ENCODE measurements around the gene CFAP46. TPM values are rescaled to one million over a fixed set of nuclear protein-coding genes. Genes with fewer than 3 reads are reported as not detected.

Gene CFAP46
- polyA plus RNA-seq, 2 donors: 0.40 to 0.73 TPM

DNA sequence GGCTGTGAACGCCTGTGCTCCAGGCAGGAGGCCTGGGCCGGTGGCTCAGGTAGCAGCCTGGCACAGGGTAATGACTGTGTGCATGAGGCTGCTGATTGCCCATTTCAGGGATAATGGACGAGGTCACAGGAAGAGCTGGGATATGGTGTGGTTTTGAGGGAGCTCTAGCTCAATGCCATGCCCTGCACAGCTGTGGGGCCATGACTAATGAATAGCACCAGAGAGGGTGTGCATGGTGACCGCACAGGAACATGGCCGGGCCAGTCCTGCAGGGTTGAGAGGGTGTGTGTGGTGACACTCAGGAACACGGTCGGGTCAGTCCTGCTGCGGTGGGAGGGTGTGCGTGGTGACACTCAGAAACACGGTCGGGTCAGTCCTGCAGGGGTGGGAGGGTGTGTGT lies 178.3 kb downstream of the CFAP46 start:
- Histone ChIP-seq H3K27me3 (ENCODE audit: control insufficient read depth in 1 of 2, insufficient read depth in 2 of 2, low read length in 2 of 2) (no peaks in the 10 kb centered on the region), H3K9me3 (ENCODE audit: control insufficient read depth in 2 of 2, insufficient read depth in 1 of 2, low read depth in 1 of 2, low read length in 1 of 2) (peaks cover 0 to 2% of the 10 kb centered on the region in 2 donors), H3K4me1 (ENCODE audit: control insufficient read depth in 2 of 2, insufficient read depth in 2 of 2, low read length in 1 of 2) (peaks cover 3 to 12% of the 10 kb centered on the region in 2 donors), H3K36me3 (ENCODE audit: control insufficient read depth in 2 of 2, insufficient read depth in 2 of 2, low read length in 1 of 2) (peaks cover 0 to 8% of the 10 kb centered on the region in 2 donors), H3K4me3 (ENCODE audit: low read depth in 1 of 2, low read length in 2 of 2) (no peak overlapping the region), H3K27ac (ENCODE audit: low read depth in 2 of 2, low read length in 1 of 2) (peak overlapping the region in 1 of 2 donors; percentile 16)
- 74 to 82% methylated on average over 11 of the region's 11 CpGs for WGBS, 2 donors

DNA sequence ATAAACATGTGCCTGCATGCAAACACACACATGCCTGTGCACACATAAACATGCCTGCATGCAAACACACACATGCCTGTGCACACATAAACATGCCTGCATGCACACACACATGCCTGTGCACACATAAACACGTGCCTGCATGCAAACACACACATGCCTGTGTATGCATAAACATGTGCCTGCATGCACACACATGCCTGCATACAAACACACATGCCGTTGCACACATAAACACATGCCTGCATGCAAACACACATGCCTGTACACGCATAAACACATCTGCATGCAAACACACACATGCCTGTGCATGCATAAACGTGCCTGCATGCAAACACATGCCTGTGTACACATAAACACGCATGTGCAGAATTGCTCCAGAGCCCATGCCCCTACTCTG lies 178.8 kb downstream of the CFAP46 start:
- H3K4me1 ChIP-seq (ENCODE audit: control insufficient read depth in 2 of 2, insufficient read depth in 2 of 2, low read length in 1 of 2): peaks cover 3 to 12% of the 10 kb centered on the region in 2 donors
- H3K36me3 ChIP-seq (ENCODE audit: control insufficient read depth in 2 of 2, insufficient read depth in 2 of 2, low read length in 1 of 2): peaks cover 3 to 10% of the 10 kb centered on the region in 2 donors
- WGBS, 2 donors: 86 to 94% methylated on average over 5 of the region's 5 CpGs
- peak overlapping the region in 1 of 2 donors; percentile 16 for H3K27ac ChIP-seq (ENCODE audit: low read depth in 2 of 2, low read length in 1 of 2)
- no peak overlapping the region for H3K4me3 ChIP-seq (ENCODE audit: low read depth in 1 of 2, low read length in 2 of 2)
- no peaks in the 10 kb centered on the region for H3K27me3 ChIP-seq (ENCODE audit: control insufficient read depth in 1 of 2, insufficient read depth in 2 of 2, low read length in 2 of 2)
- H3K9me3 ChIP-seq (ENCODE audit: control insufficient read depth in 2 of 2, insufficient read depth in 1 of 2, low read depth in 1 of 2, low read length in 1 of 2): peaks cover 0 to 2% of the 10 kb centered on the region in 2 donors

DNA sequence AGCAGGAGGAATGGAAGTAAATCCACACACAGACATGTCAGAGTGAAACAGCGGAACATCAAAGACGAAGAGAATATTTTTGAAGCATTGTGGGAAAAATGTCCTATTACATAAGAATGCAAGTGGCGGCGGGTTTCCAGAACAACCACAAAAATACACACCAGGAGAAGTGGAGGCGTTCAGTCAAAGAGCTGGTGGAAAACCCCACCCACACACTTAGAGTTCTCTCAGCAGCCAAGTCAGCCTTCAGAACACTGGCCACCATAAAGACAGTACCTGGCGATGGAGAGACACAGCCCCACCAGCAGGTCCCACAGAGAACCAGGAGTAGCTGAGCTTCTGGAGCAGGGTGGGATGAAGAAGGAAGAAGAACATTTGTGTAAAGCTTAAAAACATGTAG lies 180.1 kb downstream of the CFAP46 start:
- Histone ChIP-seq H3K4me1 (ENCODE audit: control insufficient read depth in 2 of 2, insufficient read depth in 2 of 2, low read length in 1 of 2) (peaks cover 3 to 12% of the 10 kb centered on the region in 2 donors), H3K27ac (ENCODE audit: low read depth in 2 of 2, low read length in 1 of 2) (no peak overlapping the region), H3K27me3 (ENCODE audit: control insufficient read depth in 1 of 2, insufficient read depth in 2 of 2, low read length in 2 of 2) (no peaks in the 10 kb centered on the region), H3K9me3 (ENCODE audit: control insufficient read depth in 2 of 2, insufficient read depth in 1 of 2, low read depth in 1 of 2, low read length in 1 of 2) (peaks cover 0 to 2% of the 10 kb centered on the region in 2 donors), H3K36me3 (ENCODE audit: control insufficient read depth in 2 of 2, insufficient read depth in 2 of 2, low read length in 1 of 2) (peaks cover 3 to 13% of the 10 kb centered on the region in 2 donors), H3K4me3 (ENCODE audit: low read depth in 1 of 2, low read length in 2 of 2) (no peak overlapping the region)
- 82 to 84% methylated on average over 6 of the region's 6 CpGs for WGBS, 2 donors

DNA sequence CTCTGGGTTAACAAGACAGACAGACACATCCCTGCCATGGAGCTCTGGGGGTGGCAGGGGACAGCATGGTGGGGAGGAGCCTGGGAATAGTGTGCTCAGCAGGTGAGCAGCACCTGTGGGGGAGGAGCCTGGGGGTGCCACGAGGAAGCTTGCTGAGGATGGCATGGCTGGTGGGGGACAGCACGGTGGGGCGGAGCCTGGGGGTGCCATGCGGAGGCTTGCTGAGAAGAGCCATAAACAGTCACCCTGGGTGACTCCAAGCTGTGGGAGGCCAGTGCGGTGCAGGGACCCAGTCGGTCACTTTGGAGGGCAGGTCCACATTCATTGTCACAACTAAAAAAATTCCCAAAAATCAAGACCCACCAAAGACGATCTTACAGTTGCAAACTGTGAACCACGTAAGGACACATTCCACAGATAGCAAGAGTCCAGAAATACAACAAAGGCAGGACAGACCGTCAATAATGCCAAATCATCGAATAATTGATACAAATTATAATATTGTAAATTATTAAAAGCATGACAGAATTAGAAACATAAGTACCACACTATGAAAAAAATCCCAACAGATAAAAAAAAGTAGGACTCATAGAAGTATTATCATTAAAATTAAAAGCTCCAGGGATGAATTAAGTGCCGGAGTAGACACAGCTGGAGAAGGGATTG lies 180.8 kb downstream of the CFAP46 start:
- no peak overlapping the region for H3K4me3 ChIP-seq (ENCODE audit: low read depth in 1 of 2, low read length in 2 of 2)
- H3K4me1 ChIP-seq (ENCODE audit: control insufficient read depth in 2 of 2, insufficient read depth in 2 of 2, low read length in 1 of 2): peaks cover 3 to 12% of the 10 kb centered on the region in 2 donors
- WGBS, 2 donors: 92 to 96% methylated on average over 11 of the region's 11 CpGs
- no peak overlapping the region for H3K27ac ChIP-seq (ENCODE audit: low read depth in 2 of 2, low read length in 1 of 2)
- H3K27me3 ChIP-seq (ENCODE audit: control insufficient read depth in 1 of 2, insufficient read depth in 2 of 2, low read length in 2 of 2): no peaks in the 10 kb centered on the region
- H3K9me3 ChIP-seq (ENCODE audit: control insufficient read depth in 2 of 2, insufficient read depth in 1 of 2, low read depth in 1 of 2, low read length in 1 of 2): peaks cover 0 to 1% of the 10 kb centered on the region in 2 donors
- peaks cover 3 to 15% of the 10 kb centered on the region in 2 donors for H3K36me3 ChIP-seq (ENCODE audit: control insufficient read depth in 2 of 2, insufficient read depth in 2 of 2, low read length in 1 of 2)

GRCh38 chr10:132758865-132759264 lies 183.5 kb downstream of the CFAP46 start:
- no peaks in the 10 kb centered on the region for H3K27me3 ChIP-seq (ENCODE audit: control insufficient read depth in 1 of 2, insufficient read depth in 2 of 2, low read length in 2 of 2)
- H3K36me3 ChIP-seq (ENCODE audit: control insufficient read depth in 2 of 2, insufficient read depth in 2 of 2, low read length in 1 of 2): peaks cover 3 to 31% of the 10 kb centered on the region in 2 donors
- H3K4me3 ChIP-seq (ENCODE audit: low read depth in 1 of 2, low read length in 2 of 2): no peak overlapping the region
- WGBS, 2 donors: 91 to 93% methylated on average over 14 of the region's 14 CpGs
- H3K9me3 ChIP-seq (ENCODE audit: control insufficient read depth in 2 of 2, insufficient read depth in 1 of 2, low read depth in 1 of 2, low read length in 1 of 2): peaks cover 0 to 10% of the 10 kb centered on the region in 2 donors
- H3K27ac ChIP-seq (ENCODE audit: low read depth in 2 of 2, low read length in 1 of 2): no peak overlapping the region
- H3K4me1 ChIP-seq (ENCODE audit: control insufficient read depth in 2 of 2, insufficient read depth in 2 of 2, low read length in 1 of 2): peaks cover 2 to 9% of the 10 kb centered on the region in 2 donors

Other genes with a start within 250 kb of the CFAP46 start
- 1 to 10 TPM in 1 of 2 donors, under 1 TPM in 1; 0.15 to 1.5 TPM for gene NKX6-2, start 156.4 kb downstream of the CFAP46 start, polyA plus RNA-seq
- gene ADGRA1, start 145.4 kb upstream of the CFAP46 start, polyA plus RNA-seq: under 1 TPM; 0.01 to 0.04 TPM
- under 1 TPM; 0.16 to 0.39 TPM for gene KNDC1, start 217.6 kb upstream of the CFAP46 start, polyA plus RNA-seq